IPS-18a (cell line): ENCODE results near the gene JARID2.

ENCODE experiments used
- H3K27ac ChIP-seq: one replicate; pipeline ENCODE4 v1.5.1; 2013; ENCODE audit warnings: low read length
- H3K27me3 ChIP-seq: one replicate; pipeline ENCODE4 v1.6.1; 2013; ENCODE audit warnings: mild to moderate bottlenecking, low read length; ENCODE audit not compliant: control insufficient read depth, insufficient read depth
- H3K36me3 ChIP-seq: one replicate; pipeline ENCODE4 v1.6.1; 2013; ENCODE audit warnings: low read depth, low read length; ENCODE audit not compliant: control insufficient read depth
- H3K4me1 ChIP-seq: one replicate; pipeline ENCODE4 v1.6.1; 2013; ENCODE audit warnings: low read depth, low read length; ENCODE audit not compliant: control insufficient read depth
- H3K4me3 ChIP-seq: one replicate; pipeline ENCODE4 v1.5.1; 2013; ENCODE audit warnings: low read length
- H3K9ac ChIP-seq: one replicate; pipeline ENCODE4 v1.6.1; 2013; ENCODE audit warnings: mild to moderate bottlenecking, low read length, moderate library complexity
- H3K9me3 ChIP-seq: one replicate; pipeline ENCODE4 v1.6.1; 2013; ENCODE audit warnings: low read depth, low read length; ENCODE audit not compliant: control insufficient read depth

Gene JARID2

GRCh38 chr6:15378272-15378671 is 132.4 kb downstream of the JARID2 start:
- H3K4me1 ChIP-seq: peaks cover 37% of the 10 kb centered on the region
- peaks cover 15% of the 10 kb centered on the region for H3K36me3 ChIP-seq

DNA sequence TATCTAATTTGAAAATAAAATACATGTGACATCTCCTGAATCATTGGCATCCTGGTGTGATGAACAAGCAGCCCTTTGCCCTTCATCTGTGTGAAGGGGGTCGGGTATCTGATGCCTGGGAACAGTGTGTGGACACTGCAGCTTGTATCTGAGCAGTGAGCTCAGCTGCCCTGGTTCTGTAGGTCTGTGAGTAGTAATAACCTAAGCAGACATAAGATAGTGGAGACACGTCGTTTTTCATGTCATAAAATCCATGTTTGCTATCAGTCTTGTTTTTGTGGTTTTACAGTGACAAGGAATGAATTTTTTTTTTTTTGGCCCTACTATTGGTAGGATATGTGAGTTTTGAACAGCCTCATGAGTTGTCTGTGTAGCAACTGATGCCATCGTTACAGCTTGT is 133.0 kb downstream of the JARID2 start:
- Histone ChIP-seq H3K4me1 (peaks cover 31% of the 10 kb centered on the region), H3K9ac (no peak overlapping the region), H3K27me3 (no peaks in the 10 kb centered on the region), H3K27ac (no peak overlapping the region), H3K4me3 (no peak overlapping the region), H3K36me3 (peaks cover 15% of the 10 kb centered on the region), H3K9me3 (no peaks in the 10 kb centered on the region)

More at GRCh38 chr6:15378272-15378671, 132.4 kb downstream of the JARID2 start:
- no peaks in the 10 kb centered on the region for H3K9me3 ChIP-seq
- no peak overlapping the region for H3K4me3 ChIP-seq
- no peaks in the 10 kb centered on the region for H3K27me3 ChIP-seq
- no peak overlapping the region for H3K27ac ChIP-seq
- H3K9ac ChIP-seq: no peak overlapping the region

DNA sequence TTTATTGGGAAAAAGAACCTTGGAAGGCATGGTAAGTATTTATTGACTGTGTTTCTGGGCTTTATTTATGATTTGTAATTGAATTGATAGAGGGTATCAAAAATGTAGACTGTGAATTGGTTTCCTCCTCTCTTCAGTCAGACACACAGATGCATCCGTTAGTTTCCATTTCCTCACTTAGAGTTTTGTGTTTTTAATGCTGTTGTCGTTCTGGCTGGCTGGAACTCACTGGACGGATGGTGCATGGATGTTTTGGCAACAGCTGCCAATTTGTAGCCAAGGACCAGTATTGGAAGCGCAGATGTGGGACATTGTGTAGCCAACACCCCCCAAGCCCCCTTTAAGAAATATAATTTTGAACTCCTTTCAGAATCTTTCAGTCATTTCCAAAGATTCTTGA is 134.5 kb downstream of the JARID2 start:
- no peak overlapping the region for H3K27ac ChIP-seq

DNA sequence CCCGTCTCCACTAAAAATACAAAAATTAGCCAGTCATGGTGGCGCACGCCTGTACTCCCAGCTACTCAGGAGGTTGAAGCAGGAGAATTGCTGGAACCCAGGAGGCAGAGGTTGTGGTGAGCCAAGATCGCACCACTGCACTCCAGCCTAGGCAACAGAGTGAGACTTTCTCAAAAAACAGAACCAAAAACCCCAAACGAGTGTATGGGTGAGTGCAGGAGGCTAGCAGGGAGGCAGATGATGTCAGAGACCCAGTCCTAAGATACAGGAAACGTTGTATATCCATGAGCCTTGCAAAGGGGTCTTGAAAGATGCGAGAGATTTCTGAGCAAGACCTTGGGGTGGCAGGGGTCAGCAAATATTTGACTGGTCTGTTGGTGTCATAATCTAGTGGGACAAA is 136.2 kb downstream of the JARID2 start:
- Histone ChIP-seq H3K4me1 (peaks cover 50% of the 10 kb centered on the region), H3K27ac (no peak overlapping the region)

More for the DNA sequence above, 134.5 kb downstream of the JARID2 start:
- no peak overlapping the region for H3K9ac ChIP-seq
- peaks cover 9% of the 10 kb centered on the region for H3K36me3 ChIP-seq
- H3K4me1 ChIP-seq: peaks cover 38% of the 10 kb centered on the region
- H3K27me3 ChIP-seq: no peaks in the 10 kb centered on the region
- H3K9me3 ChIP-seq: no peaks in the 10 kb centered on the region
- H3K4me3 ChIP-seq: no peak overlapping the region

DNA sequence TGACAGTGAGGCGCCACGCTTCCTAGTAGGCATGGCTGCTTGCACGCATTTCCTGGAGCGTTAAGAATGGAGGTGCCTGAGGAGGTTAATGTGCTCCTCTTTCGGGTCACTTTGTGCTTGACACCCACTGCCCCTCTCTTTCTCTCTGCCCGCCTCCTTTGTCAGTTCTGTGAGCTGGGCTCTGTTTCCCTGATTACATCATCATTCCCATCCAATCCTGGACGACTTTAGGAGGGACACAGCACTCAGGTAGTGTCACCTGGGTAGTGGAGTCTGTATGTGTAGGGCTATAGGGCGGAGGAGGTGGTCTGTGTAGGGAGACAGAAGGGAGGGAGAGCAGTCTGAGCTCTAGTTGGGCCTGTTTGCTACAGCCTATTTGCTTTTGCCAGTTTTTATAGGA is 136.8 kb downstream of the JARID2 start:
- no peaks in the 10 kb centered on the region for H3K9me3 ChIP-seq
- no peak overlapping the region for H3K4me3 ChIP-seq
- no peak overlapping the region for H3K9ac ChIP-seq
- peaks cover 56% of the 10 kb centered on the region for H3K4me1 ChIP-seq
- H3K27me3 ChIP-seq: no peaks in the 10 kb centered on the region
- H3K36me3 ChIP-seq: no peaks in the 10 kb centered on the region
- no peak overlapping the region for H3K27ac ChIP-seq

More for the DNA sequence above, 136.2 kb downstream of the JARID2 start:
- Histone ChIP-seq H3K9ac (no peak overlapping the region), H3K27me3 (no peaks in the 10 kb centered on the region), H3K36me3 (no peaks in the 10 kb centered on the region), H3K9me3 (no peaks in the 10 kb centered on the region), H3K4me3 (no peak overlapping the region)

GRCh38 chr6:15384901-15385300 is 139.0 kb downstream of the JARID2 start:
- H3K36me3 ChIP-seq: no peaks in the 10 kb centered on the region
- peaks cover 58% of the 10 kb centered on the region for H3K4me1 ChIP-seq
- H3K4me3 ChIP-seq: no peak overlapping the region
- H3K27me3 ChIP-seq: no peaks in the 10 kb centered on the region
- no peak overlapping the region for H3K9ac ChIP-seq
- H3K27ac ChIP-seq: no peak overlapping the region
- H3K9me3 ChIP-seq: no peaks in the 10 kb centered on the region

DNA sequence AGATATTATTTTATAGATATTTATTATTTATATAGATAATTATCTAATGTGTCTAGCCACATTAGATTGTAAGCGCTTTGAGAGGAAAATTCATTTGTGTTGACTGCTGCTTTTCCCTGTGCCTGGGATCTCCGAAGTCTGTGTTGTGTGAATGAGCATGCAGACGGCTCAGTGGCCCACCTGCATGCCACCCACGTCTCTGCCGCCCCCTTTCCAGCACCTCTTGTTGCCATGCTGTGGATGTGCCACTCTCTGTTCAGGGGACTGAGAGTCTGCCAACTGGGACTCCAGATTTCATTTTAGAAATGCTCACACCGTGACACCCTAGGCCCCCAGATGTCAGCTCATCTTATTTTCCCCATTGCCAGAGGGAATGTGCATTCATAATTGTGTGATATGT is 139.7 kb downstream of the JARID2 start:
- Histone ChIP-seq H3K4me3 (no peak overlapping the region), H3K4me1 (peaks cover 61% of the 10 kb centered on the region)

GRCh38 chr6:15386110-15386755 is 140.4 kb downstream of the JARID2 start:
- peaks cover 67% of the 10 kb centered on the region for H3K4me1 ChIP-seq

More for the DNA sequence above, 139.7 kb downstream of the JARID2 start:
- H3K9me3 ChIP-seq: no peaks in the 10 kb centered on the region
- H3K27me3 ChIP-seq: no peaks in the 10 kb centered on the region
- no peak overlapping the region for H3K9ac ChIP-seq
- H3K27ac ChIP-seq: no peak overlapping the region
- no peaks in the 10 kb centered on the region for H3K36me3 ChIP-seq

GRCh38 chr6:15386756-15387112 is 140.9 kb downstream of the JARID2 start:
- Histone ChIP-seq H3K27ac (no peak overlapping the region), H3K4me3 (no peak overlapping the region), H3K9ac (no peak overlapping the region), H3K36me3 (no peaks in the 10 kb centered on the region), H3K27me3 (no peaks in the 10 kb centered on the region), H3K9me3 (no peaks in the 10 kb centered on the region), H3K4me1 (peaks cover 71% of the 10 kb centered on the region)

More at GRCh38 chr6:15386110-15386755, 140.4 kb downstream of the JARID2 start:
- Histone ChIP-seq H3K27ac (no peak overlapping the region), H3K36me3 (no peaks in the 10 kb centered on the region), H3K4me3 (no peak overlapping the region), H3K9ac (no peak overlapping the region), H3K27me3 (no peaks in the 10 kb centered on the region), H3K9me3 (no peaks in the 10 kb centered on the region)

- H3K27ac ChIP-seq: no peak overlapping the region
- H3K36me3 ChIP-seq: no peaks in the 10 kb centered on the region
- peaks cover 70% of the 10 kb centered on the region for H3K4me1 ChIP-seq
- no peak overlapping the region for H3K9ac ChIP-seq
- no peaks in the 10 kb centered on the region for H3K9me3 ChIP-seq
- H3K27me3 ChIP-seq: no peaks in the 10 kb centered on the region
- no peak overlapping the region for H3K4me3 ChIP-seq
Observed at GRCh38 chr6:15387118-15387517, 141.2 kb downstream of the JARID2 start.

DNA sequence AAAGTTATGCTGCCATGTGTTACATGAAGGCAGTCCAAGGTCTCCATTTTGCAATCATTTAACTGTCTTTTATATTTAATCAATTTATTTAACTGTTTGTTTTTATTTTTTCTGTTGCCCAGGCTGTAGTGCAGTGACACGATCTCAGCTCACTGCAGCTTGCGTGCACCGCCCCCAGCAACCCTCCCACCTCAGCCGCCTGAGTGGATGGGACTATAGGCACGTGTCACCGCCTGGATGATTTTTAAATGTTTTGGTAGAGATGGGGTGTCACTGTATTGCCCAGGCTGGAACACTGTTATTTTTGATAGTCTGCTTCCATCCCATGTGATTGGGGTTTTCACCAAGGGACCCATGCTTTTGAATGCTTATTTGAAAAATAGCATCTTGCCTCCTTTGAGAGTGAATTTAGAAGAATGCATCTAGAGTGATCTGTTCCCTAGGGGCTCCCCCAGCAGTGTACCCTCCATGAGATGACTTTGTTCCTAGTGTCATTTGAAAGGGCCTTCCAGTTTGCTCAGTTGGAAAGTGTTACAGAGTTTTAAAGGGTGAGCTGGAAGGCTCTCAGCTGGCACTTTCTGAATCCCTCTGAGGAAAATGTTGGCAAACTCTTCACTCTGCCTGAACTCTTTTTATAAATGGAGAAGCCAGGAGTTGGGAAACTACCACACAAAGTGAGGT is 143.4 kb downstream of the JARID2 start:
- Histone ChIP-seq H3K27me3 (no peaks in the 10 kb centered on the region), H3K4me1 (peaks cover 61% of the 10 kb centered on the region), H3K27ac (no peak overlapping the region), H3K36me3 (no peaks in the 10 kb centered on the region), H3K9ac (no peak overlapping the region), H3K9me3 (no peaks in the 10 kb centered on the region), H3K4me3 (no peak overlapping the region)
